ENCODE results near the gene APOM. TPM values are rescaled to one million over a fixed set of nuclear protein-coding genes. Genes with fewer than 3 reads are reported as not detected.

APOM gene
- total and polyA plus RNA-seq, 5 donors, result 0.48 to 3.9 (median 1.9) TPM

GRCh38 chr6:31659649-31660380, 4.1 kb downstream of the APOM start:
- ATAC-seq, result peak in 1 of 2 donors; percentile 4
- whole genome bisulfite sequencing, result 19% methylated on average over 13 of the region's 13 CpGs

GRCh38 chr6:31660381-31661261, 4.9 kb downstream of the APOM start, which contains the start of gene C6orf47:
Gene C6orf47, minus strand, starts transcription at chr6:31660778. Its CDS starts 831 bp downstream, at chr6:31659947.
- intact Hi-C loops (cut with DNase I), result loop anchor here in 1 of 4 donors (5.0 to 10.0 kb wide), 2 partner anchors 113 to 1314 kb away; partner anchors contain the start of genes ATP6V1G2 and NFKBIL1
- peaks cover 14% of the 10 kb centered on the region for H3K4me1 ChIP-seq (ENCODE audit: control insufficient read depth, insufficient read depth, low read length)

More at GRCh38 chr6:31659649-31660380, 4.1 kb downstream of the APOM start:
- no peaks in the 10 kb centered on the region for H3K9me3 ChIP-seq (ENCODE audit: control insufficient read depth, low read length)
- H3K4me3 ChIP-seq (ENCODE audit: low read length), result peak overlapping the region; percentile 90
- no peak for DNase-seq
- peaks cover 14% of the 10 kb centered on the region for H3K4me1 ChIP-seq (ENCODE audit: control insufficient read depth, insufficient read depth, low read length)
- H3K27ac ChIP-seq (ENCODE audit: low read length), result peak overlapping the region; percentile 90
- no peaks in the 10 kb centered on the region for H3K27me3 ChIP-seq (ENCODE audit: control insufficient read depth, insufficient read depth)
- intact Hi-C loops (cut with DNase I), result loop anchor here in 1 of 4 donors (5.0 to 10.0 kb wide), 2 partner anchors 113 to 1315 kb away; partner anchors contain the start of genes ATP6V1G2 and NFKBIL1

GRCh38 chr6:31661262-31662123, 5.8 kb downstream of the APOM start:
- peaks cover 14% of the 10 kb centered on the region for H3K4me1 ChIP-seq (ENCODE audit: control insufficient read depth, insufficient read depth, low read length)
- DNase-seq (peak in 1 of 3 donors; percentile 37), ATAC-seq (no peak)
- peak overlapping the region; percentile 90 for H3K4me3 ChIP-seq (ENCODE audit: low read length)
- H3K27ac ChIP-seq (ENCODE audit: low read length), result no peak overlapping the region
- WGBS, result 67% methylated on average over 12 of the region's 12 CpGs
- intact Hi-C loops (cut with DNase I), result loop anchor here in 1 of 4 donors (5.0 to 10.0 kb wide), 2 partner anchors 114 to 1313 kb away; partner anchors contain the start of genes ATP6V1G2 and NFKBIL1
- H3K9me3 ChIP-seq (ENCODE audit: control insufficient read depth, low read length), result no peaks in the 10 kb centered on the region
- no peaks in the 10 kb centered on the region for H3K27me3 ChIP-seq (ENCODE audit: control insufficient read depth, insufficient read depth)

More at GRCh38 chr6:31660381-31661261, 4.9 kb downstream of the APOM start, which contains the start of gene C6orf47:
- Histone ChIP-seq H3K27ac (ENCODE audit: low read length) (peak within 1 kb of the TSS; percentile 90), H3K4me3 (ENCODE audit: low read length) (peak within 1 kb of the TSS; percentile 90), H3K9me3 (ENCODE audit: control insufficient read depth, low read length) (no peaks in the 10 kb centered on the region), H3K27me3 (ENCODE audit: control insufficient read depth, insufficient read depth) (no peaks in the 10 kb centered on the region)
- WGBS, result under 1% methylated on average over 52 of the region's 52 CpGs
- peak; percentile 91 to 96 (median 95) for DNase-seq
- peak; percentile 83 to 88 for ATAC-seq

GRCh38 chr6:31662124-31662723, 6.5 kb downstream of the APOM start:
- Histone ChIP-seq H3K4me1 (ENCODE audit: control insufficient read depth, insufficient read depth, low read length) (peaks cover 14% of the 10 kb centered on the region), H3K27ac (ENCODE audit: low read length) (no peak overlapping the region)
- WGBS, result 87% methylated on average over 12 of the region's 12 CpGs

GRCh38 chr6:31663126-31663960, 7.6 kb downstream of the APOM start:
- no peaks in the 10 kb centered on the region for H3K9me3 ChIP-seq (ENCODE audit: control insufficient read depth, low read length)
- H3K4me1 ChIP-seq (ENCODE audit: control insufficient read depth, insufficient read depth, low read length), result peaks cover 14% of the 10 kb centered on the region
- ATAC-seq (no peak), DNase-seq (no peak)
- H3K4me3 ChIP-seq (ENCODE audit: low read length), result peak overlapping the region; percentile 90
- intact Hi-C loops (cut with DNase I), result loop anchor here in 1 of 4 donors (5.0 to 10.0 kb wide), 2 partner anchors 116 to 1311 kb away; partner anchors contain the start of genes ATP6V1G2 and NFKBIL1
- peak overlapping the region; percentile 59 for H3K27ac ChIP-seq (ENCODE audit: low read length)
- no peaks in the 10 kb centered on the region for H3K27me3 ChIP-seq (ENCODE audit: control insufficient read depth, insufficient read depth)
- WGBS, result 51% methylated on average over 9 of the region's 9 CpGs

More at GRCh38 chr6:31662124-31662723, 6.5 kb downstream of the APOM start:
- Histone ChIP-seq H3K9me3 (ENCODE audit: control insufficient read depth, low read length) (no peaks in the 10 kb centered on the region), H3K27me3 (ENCODE audit: control insufficient read depth, insufficient read depth) (no peaks in the 10 kb centered on the region), H3K4me3 (ENCODE audit: low read length) (no peak overlapping the region)
- intact Hi-C loops (cut with DNase I), result loop anchor here in 1 of 4 donors (5.0 to 10.0 kb wide), 2 partner anchors 115 to 1313 kb away; partner anchors contain the start of genes ATP6V1G2 and NFKBIL1
- DNase-seq, result peak in 1 of 3 donors; percentile 38
- ATAC-seq, result no peak

GRCh38 chr6:31663961-31664789, 8.5 kb downstream of the APOM start:
- H3K27ac ChIP-seq (ENCODE audit: low read length), result peak overlapping the region; percentile 98
- peak overlapping the region; percentile 90 for H3K4me3 ChIP-seq (ENCODE audit: low read length)
- 9% methylated on average over 17 of the region's 17 CpGs for WGBS
- DNase-seq, result peak; percentile 52 to 70 (median 68)
- no peaks in the 10 kb centered on the region for H3K27me3 ChIP-seq (ENCODE audit: control insufficient read depth, insufficient read depth)
- intact Hi-C loops (cut with DNase I), result loop anchor here in 1 of 4 donors (5.0 to 10.0 kb wide), 2 partner anchors 117 to 1311 kb away; partner anchors contain the start of genes ATP6V1G2 and NFKBIL1
- peaks cover 9% of the 10 kb centered on the region for H3K4me1 ChIP-seq (ENCODE audit: control insufficient read depth, insufficient read depth, low read length)
- ATAC-seq, result peak in 1 of 2 donors; percentile 22
- no peaks in the 10 kb centered on the region for H3K9me3 ChIP-seq (ENCODE audit: control insufficient read depth, low read length)

GRCh38 chr6:31664790-31665500, 9.3 kb downstream of the APOM start, which contains the start of gene GPANK1:
Gene GPANK1, minus strand, starts transcription at chr6:31664997. Its CDS starts 519 bp downstream, at chr6:31664478.
- H3K27me3 ChIP-seq (ENCODE audit: control insufficient read depth, insufficient read depth), result no peaks in the 10 kb centered on the region
- peak within 1 kb of the TSS; percentile 98 for H3K27ac ChIP-seq (ENCODE audit: low read length)
- peak within 1 kb of the TSS; percentile 90 for H3K4me3 ChIP-seq (ENCODE audit: low read length)
- no peaks in the 10 kb centered on the region for H3K9me3 ChIP-seq (ENCODE audit: control insufficient read depth, low read length)
- intact Hi-C loops (cut with DNase I), result loop anchor here in 1 of 4 donors (5.0 to 10.0 kb wide), 3 partner anchors 62 to 1310 kb away; partner anchors contain the start of genes ATP6V1G2, DDAH2 and NFKBIL1
- ATAC-seq, result peak; percentile 68 to 75
- WGBS, result under 1% methylated on average over 39 of the region's 39 CpGs
- DNase-seq, result peak; percentile 91 to 97 (median 95)
- H3K4me1 ChIP-seq (ENCODE audit: control insufficient read depth, insufficient read depth, low read length), result peaks cover 3% of the 10 kb centered on the region
